GM21576 (cell line): ENCODE measurements around the gene NADSYN1.

ENCODE experiments used
- ATAC-seq: cut with Tn5 transposase; IDR thresholded peaks from one replicate; pipeline ENCODE4 v1.9.1; 2021; ENCODE audit warnings: mild to moderate bottlenecking, moderate library complexity; ENCODE audit not compliant: unreplicated experiment

Gene NADSYN1

DNA sequence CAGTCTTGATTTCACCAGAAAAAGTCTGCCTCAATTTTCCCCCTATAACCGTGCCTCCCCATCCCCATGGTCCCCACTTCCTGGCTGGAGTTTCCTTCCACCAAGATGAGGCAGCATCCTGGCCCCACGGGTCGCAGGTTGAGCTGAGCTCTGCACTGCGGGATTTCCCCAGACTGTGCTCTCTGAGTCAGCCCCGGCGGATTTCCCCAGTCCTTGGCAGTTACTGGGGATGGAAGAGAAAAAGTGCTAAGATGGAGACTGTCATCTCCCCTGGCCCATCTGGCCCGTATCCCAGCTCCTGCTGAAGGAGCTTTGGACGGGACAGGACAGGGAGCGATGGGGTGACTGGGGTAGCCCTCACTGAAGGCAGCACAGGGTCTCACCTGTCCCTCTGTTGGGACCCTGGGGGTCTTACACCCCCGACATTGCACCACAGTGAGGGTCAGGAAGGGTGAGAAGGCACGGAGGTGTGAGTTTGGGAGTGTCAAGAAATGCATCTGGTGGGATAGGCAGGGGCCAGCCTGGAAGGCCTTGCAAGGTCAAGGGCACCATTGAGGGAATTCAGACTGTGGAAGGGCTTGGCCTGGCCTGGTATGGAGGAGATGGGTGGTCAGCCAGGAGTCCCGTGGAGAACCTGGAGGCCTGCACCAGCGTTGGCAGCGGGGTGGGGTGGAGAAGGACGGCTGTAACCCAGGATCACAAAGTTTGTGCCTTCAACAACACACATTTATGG lies 36.5 kb downstream of the NADSYN1 start:
- no peak for ATAC-seq

DNA sequence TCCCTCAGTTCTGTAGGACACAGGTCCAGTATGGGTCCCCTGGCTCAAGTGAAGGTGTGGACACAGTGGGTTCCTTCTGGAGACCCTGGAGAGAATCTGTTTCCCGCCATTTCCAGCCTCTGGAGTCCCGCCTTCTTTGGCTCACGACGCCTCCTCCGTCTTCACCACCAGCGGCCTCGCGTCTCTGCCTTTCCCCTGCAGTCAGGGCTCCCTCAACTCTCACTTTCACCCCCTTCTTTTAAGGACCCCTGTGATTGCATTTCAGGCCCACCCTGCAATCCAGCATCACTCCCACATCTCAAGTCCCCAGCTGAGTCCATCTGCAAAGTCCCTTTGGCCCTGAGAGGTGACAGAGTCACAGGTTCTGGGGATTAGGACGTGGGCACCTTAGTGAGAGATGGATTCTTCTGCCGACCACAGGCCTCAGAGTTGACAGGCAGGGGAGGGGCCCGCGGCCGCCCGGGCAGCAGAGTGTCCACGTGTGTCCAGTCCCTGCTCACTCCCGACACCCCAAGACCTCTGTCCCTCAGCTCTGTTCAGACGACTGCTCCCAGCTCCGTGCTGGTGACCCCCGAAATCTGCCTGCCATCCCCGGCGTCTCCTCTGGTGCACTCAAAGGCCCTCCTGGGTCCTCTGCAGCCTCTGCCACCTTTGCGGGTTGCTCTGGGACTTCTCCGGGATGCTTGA lies 37.2 kb downstream of the NADSYN1 start:
- ATAC-seq: no peak

DNA sequence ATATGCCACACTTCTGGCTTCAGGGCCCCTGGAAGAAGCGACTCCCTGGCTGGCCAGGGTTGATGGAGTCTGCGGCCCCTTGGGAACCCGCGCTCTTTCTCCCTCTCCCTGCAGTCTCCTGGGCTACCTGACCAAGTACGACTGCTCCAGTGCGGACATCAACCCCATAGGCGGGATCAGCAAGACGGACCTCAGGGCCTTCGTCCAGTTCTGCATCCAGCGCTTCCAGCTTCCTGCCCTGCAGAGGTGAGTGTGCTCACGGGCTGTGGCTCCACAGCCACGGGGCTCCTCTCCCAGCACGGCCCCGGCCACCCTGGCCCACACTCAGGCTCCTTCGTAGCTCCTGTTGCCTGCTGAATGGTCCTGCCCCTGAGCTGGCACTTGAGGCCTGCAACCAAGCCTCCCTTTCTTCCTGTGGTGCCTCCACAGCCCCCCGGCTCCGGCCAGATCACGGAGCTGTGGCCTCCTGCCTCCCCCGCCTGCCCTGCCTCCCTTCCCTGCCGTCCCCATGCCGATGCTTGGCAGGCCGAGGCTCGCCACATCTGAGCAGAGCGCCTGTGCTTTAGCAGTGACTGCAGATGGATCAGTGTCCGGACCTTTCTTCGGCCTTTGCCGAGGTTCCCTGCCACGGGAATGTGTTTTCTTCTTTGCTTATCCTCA lies 37.9 kb downstream of the NADSYN1 start:
- no peak for ATAC-seq

DNA sequence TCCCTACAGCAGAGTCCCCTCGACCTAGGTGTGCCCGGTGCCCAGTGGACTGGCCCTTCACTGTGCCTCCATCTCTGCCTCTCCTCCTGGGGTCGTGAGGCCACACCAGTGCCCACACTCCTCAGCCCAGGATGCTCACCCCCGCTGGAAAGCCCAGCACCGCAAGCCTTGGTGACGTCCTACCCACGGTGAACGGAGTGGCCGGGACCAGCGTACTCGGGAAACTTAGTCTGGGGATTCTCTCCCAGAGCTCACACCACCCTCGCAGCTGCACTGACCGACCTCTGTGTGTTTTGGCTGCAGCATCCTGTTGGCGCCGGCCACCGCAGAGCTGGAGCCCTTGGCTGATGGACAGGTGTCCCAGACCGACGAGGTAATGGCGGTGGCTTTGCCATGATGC lies 38.5 kb downstream of the NADSYN1 start:
- ATAC-seq: no peak

DNA sequence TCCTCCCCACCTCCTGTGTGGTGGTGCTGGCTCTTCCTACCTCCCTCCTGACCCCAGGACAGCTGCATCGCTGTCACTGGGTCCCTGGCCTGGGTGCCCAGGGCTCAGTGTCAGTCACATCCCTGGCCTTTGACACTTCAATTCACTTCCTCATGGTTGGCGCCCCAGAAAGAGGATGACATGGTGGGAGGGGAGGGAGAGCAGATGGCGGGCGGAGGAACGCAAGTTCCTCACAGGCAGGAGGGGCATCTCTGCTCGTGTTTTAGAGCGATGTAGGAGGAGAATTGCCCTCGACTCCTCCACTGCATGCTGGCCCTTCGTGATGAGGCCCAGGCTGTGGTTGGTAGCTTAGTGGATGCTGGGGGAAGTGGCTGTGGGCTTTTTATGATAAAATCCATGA lies 38.9 kb downstream of the NADSYN1 start:
- no peak for ATAC-seq

DNA sequence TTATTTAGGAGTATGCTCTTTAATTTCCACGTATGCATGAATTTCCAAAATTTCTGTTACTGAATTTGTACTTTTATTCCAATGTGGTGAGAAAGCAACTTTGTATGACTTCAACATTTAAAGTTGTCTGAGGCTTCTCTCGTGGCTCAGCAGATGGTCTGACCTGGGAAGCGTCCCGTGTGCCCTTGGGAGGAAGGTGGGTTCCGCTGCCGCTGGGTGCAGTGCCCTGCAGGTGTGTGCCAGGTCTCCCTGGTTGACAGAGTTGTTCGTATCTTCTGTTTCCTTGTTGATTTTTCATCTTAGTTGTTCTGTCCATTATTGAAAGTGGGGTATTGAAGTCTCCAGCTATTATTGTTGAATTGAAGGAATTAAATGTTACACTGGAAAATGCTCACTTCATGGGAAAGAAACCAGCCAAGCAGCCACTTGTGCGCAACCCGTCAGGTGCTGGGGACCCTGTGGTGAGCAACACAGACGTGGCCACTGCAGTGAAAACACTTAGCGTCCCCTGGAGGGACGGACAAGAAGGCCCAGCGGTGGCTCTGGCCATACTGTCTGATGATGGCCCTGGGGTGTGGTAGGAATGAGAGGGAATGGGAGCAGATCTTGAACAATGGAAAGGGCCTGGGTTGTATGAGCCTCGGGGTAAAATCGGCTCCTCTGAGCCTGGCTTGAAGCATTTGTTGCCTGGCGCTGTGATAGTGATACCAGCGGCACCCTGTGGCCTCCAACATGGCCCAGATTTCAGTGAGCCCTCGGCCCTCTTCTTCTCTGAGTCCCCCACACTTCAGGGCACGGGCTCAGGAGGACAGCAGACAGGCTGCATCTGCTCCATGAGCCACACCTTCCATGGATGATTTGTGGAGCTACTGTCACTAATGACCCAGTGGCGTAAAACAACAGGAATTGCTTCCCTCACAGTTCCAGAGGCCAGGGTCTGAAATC lies 42.6 kb downstream of the NADSYN1 start:
- no peak for ATAC-seq

DNA sequence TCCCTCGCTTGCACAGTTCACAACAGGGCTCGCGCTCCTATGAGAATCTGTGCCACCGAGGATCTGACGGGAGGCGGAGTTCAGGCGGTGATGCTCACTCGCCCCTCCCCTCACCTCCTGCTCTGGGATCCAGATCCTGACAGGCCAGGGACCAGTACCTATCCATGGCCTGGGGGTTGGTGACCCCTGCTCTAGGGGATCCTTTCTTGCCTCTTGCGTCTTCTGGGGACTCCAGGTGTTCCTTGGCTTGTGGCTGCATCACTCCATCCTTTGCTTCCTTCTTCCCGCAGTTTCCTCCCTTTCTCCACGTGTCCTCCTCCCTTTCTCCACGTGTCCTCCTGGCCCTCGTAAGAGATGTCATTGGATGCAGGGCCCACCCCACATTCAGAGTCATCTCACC lies 43.4 kb downstream of the NADSYN1 start:
- no peak for ATAC-seq

DNA sequence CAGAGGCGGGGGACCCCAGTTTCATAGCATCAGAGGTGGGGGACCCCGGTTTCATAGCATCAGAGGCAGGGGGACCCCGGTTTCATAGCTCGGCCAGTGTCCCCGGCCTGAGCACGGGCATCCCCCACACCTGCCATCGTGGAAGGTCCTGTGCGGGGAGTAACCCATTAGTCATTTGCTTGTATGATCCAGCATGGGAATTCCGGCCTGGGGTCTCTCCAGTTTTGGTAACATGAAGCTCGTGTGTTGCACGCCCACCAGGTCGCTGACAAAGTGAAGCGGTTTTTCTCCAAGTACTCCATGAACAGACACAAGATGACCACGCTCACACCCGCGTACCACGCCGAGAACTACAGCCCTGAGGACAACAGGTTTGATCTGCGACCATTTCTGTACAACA lies 45.1 kb downstream of the NADSYN1 start:
- no peak for ATAC-seq

DNA sequence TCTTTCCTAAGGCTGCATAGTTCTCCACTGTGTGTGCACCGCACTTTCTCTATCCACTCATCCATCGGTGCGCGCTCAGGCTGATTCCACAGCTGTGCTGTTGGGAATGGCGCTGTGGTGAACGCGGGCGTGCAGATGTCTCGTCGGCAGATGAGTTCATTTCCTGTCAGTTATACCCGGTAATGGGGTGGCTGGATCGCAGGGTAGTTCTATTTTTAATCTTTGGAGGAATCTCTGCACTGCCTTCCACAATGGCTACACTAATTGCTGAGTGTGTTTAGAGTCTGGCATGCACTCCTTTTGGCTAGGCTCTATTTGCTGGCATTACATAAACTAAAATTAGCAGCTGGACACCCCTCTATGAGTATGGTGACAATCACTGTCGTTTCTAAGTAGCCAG lies 46.1 kb downstream of the NADSYN1 start:
- ATAC-seq: no peak

DNA sequence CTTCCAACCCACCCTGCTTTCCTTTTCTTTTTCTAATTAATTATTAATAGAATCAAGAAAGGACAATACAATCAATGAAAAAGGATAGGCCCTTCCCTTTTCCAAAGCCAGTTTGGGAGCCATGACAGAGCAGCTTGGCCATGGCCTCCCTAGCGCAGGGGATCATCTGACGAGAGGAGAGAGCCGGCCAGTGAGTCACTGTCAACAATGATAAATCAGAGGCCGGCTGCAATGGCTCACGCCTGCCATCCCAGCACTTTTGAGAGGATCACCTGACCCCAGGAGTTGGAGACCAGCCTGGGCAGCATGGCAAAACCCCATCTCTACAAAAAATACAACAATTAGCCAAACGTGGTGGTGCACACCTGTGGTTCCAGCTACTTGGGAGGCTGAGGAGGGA lies 46.5 kb downstream of the NADSYN1 start:
- ATAC-seq: no peak

DNA sequence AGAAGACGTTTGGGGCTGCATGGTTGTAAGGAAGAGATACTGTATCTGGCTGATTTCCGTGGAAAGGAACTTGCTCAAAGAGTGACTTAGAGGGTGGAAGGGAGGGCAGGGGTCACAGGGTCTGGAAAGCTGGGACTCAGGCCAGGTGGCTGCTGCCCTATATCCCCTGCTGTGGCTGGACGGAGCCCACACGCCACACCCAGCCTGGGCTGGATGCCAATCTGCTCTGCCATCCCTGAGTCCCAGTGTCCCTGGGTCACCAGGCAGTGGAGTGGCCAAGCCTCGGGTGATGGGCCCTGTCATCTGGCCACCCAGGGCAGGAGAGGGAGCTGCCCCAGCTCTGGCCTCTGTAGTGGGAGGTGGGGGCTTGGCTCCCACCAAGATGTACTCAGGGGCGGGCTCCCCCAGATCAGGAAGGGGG lies 47.6 kb downstream of the NADSYN1 start:
- ATAC-seq: no peak

DNA sequence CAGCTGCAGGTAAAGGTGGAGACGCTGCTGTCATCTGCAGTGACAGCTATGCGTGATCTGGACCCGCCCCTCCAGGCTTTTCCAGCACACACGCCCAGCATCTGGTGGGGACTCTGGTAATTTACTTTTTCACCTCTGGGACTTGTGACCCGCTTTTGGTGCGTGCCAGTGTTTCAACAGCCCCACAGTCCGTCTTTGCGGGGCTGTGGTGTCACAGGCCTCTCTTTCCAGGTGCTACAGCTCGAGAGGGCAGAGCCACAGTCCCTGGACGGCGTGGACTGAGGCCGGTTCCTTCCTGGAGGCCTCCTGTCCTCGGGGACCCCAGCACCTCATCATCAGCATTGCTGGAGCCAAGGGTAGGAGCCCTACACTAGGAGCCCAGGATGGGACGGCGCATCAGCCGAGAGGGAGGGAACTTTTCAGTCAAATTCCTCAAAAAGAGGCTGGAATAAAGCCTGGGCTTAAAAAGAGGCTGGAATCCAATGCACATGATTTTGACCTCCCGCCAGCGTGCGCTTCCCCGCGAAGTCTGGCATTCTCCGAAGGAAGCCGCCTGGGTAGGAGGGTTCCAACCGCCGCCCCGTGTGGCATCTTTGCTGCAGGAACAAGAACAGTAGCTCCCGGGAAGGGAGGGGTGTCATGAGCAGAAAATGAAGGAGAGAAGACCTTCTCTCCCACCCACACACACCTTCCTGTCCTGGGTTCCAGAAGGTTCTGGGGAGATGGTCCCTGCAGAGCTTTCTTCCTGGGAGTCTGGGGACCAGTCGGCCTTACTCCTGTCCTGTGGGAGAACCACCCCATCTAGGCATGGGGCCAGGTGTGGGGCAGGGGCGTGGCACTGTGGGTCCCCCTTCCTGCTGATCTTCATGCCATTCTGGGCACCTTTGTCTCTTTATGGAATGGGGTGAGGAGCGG lies 48.3 kb downstream of the NADSYN1 start:
- ATAC-seq: no peak

DNA sequence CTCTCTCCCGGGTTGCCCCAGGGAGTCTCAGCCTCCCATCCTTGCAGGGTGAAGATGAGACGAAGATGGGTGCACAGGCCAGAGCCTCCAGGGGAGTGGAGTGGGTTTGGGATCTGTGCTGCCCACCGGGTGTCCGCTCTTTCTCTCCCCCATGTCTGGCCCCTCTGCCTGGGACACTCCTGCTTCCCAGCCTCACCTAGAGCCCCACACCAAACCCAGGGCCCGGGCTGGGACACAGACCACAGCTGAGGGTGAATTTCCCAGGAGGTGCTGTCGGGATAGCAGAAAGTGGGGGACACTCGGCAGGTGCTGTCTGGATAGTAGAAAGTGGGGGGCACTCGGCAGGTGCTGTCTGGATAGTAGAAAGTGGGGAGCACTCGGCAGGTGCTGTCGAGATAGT lies 49.0 kb downstream of the NADSYN1 start:
- no peak for ATAC-seq

DNA sequence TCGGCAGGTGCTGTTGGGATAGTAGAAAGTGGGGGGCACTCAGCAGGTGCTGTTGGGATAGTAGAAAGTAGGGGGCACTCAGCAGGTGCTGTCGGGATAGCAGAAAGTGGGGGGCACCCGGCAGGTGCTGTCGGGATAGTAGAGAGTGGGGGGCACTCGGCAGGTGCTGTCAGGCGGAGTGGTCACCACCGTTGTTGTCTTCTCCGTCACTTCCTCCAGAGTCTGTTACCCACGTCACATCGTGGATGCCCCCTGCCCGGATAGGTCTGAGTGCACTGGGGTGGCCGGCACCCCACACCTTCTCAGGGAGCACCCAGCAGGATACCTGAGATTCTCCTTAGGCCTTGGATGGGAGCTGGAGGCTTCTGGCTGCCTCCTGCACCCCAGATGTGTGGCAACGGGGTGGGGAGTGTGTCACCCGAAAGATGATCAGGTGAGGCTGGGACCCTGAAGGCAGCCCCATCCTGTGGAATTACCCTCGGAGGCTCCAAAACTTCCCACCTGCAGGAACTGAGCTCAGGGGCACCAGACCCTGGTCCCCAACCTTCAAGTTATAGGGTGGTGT lies 50.0 kb downstream of the NADSYN1 start:
- ATAC-seq: no peak

DNA sequence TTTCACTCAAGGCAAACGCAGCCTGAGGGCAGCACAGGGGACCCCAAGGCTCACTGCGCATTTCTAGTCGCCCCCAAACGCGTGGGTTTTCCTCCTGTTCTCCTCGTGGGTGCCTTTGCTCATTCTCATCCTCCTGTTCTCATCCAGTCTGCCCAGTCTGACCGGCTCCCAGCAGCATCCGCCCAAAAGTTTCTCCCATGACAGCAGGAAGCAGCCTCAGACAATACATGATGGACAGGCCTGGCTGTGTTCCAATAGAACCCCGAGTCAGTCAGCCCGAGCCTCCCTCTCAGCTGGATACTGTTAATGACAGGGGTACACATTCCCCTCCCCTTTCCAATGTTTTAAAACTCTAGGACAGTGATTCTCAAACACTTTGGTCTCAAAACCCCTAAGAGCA lies 51.5 kb downstream of the NADSYN1 start:
- ATAC-seq: no peak

DNA sequence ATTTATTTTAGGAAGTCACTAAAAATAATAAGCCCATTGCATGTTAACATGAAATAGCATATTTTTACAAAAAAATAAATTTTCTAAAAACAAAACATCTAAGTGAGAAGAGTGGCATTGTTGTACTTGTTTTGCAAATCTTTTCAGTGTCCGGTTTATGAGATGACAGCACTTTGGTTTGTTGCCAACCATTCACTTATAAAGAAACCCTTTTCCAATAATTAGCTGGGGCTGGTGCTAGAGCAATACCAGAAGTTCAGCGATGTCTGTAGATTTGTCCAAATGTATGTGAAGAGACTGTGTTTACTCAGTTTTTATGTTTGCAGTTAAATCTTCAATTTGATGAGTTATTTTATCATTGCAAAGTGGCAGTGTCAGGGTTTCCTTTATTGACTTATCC lies 52.0 kb downstream of the NADSYN1 start:
- no peak for ATAC-seq

DNA sequence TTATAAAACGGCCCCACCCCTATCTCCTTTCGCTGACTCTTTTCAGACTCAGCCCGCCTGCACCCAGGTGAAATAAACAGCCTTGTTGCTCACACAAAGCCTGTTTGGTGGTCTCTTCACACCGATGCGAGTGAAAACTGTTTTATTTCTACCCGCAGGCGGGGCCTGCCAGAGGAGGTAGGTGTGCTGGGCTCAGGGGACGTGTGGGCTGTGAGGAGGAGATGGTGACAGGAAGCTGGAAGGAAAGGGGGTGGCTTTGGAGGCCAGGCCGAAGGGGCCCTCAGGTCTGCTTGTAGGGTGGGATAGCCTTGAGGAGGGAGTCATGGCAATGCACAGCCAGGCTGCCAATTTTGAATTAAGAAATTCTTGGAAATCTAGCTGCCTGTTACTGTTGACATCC lies 52.8 kb downstream of the NADSYN1 start:
- no peak for ATAC-seq

DNA sequence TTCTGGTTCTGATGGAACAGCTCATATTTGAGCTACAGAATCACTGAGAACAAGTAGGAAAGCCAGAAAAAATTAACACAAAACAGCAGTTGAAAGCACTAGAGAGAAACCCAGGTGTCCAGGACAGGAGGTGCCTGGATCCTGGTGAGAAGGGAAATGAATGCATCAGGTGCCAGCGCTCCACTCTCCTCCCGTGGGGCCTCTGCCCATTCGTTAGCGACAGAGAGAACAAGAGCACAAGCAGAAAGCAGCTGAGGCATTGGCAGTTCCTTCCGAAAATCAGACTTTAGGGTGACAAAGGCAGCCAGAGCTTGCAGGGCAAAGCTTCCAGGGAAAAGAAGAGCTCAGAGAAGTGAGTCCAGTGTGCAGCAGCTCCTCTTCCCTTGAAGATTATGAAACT lies 54.1 kb downstream of the NADSYN1 start:
- ATAC-seq: no peak
